Activated gamma-delta T cell treated with anti-CD3 and anti-CD28 coated beads, Interleukin-2, amount 50 U/mL, for 16 hours (primary cell): ENCODE data around the gene ALG8.
"Not testable (repeated sequence)": the region's sequence is repeated elsewhere in the genome, so short reads cannot be mapped to it uniquely, and the experiment has no call there.

ENCODE experiments used
- DNase-seq: peaks from one replicate; pipeline ENCODE4 v3.0.0-alpha.2; 2020; ENCODE audit warnings: low read depth

Gene ALG8

DNA sequence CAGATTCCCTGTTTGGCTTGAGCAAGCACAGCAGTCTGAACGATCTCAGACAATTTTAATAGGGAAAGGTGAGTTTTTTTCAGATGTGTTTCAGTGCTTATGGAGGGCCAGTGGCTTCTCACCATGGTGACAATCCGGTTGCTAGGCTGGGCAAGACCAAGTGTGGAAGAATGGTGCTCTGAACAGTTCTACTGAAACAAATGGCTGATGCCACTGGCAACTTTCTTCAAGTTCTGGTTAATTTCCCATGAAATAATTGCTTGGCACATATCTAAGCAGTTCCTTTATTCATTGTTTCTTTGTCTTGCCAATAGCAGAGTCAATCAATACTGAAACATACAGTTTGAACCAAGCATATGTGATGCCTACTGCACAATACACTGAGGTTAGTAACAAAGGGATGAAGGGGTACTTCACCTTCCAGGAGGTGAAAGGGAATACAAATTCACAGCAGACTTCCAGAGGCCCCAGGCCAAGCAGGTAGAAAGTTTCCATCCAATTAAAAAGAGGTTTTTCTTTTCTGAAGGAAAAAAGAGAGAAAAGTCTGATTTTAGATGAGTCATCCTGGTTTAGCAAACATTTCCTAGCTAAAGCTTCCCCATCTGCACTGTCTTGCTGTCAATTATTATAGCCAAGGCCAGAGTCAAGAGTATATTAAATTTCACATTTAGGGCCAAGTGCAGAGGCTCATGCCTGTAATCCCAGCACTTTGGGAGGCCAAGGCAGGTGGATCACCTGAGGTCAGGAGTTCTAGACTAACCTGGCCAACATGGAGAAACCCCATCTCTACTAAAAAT lies 38.6 kb downstream of the ALG8 start:
- no peak for DNase-seq

GRCh38 chr11:78100261-78100660 lies 39.2 kb downstream of the ALG8 start:
- no peak for DNase-seq

GRCh38 chr11:78099666-78100065 lies 39.8 kb downstream of the ALG8 start:
- no peak for DNase-seq

- no peak for DNase-seq
These were observed 41.6 kb downstream of the ALG8 start for GRCh38 chr11:78097666-78098385.

DNA sequence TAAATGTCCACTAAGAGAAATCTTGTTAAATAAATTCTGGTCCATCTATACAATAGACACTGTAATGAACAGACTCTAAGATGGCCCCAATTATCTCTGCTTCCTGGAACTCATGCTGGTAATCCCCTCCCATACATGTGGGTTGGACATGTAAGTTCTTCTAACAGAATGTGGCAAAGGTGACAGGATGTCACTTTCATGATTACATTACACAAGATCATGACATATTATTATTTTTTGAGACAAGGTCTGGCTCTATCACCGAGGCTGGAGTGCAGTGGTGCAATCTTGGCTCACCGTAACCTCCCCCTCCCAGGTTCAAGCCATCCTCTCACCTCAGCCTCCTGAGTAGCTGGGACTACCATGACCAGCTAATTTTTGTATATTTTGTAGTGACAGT lies 45.2 kb downstream of the ALG8 start:
- no peak for DNase-seq

- DNase-seq: not testable (repeated sequence)
These were observed 52.8 kb downstream of the ALG8 start for GRCh38 chr11:78086521-78087074.

DNA sequence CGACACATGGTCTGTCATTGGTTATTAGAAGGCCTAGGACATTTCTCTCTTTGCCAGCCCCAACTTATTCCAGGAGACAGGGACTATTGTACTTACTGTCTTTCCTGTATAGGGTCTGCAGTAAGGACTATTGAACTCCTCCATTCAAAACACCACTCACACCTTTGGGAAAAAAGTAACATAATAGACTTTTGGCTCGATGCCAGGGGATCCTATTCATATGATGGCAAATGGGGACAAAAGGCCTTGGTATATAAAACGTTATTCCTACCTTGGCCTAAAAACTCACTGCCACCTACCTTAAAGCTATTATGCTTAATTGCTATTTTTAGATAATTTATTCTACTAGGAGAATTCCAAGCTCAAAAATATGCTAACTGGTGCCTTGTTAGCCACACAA lies 53.5 kb downstream of the ALG8 start:
- DNase-seq: no peak

DNA sequence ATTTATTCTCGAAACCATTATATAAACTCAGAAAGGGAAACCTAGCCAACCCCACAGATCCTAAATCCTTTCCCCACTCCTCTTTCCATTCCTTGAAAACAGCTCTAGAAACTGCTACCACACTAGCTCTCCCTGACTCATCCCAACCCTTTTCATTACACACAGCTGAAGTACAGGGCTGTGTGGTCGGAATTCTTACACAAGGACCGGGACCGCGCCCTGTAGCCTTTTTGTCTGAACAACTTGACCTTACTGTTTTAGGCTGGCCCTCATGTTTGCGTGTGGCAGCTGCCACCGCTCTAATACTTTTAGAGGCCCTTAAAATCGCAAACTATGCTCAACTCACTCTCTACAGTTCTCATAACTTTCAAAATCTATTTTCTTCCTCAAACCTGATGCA lies 54.9 kb downstream of the ALG8 start:
- DNase-seq: not testable (repeated sequence)

DNA sequence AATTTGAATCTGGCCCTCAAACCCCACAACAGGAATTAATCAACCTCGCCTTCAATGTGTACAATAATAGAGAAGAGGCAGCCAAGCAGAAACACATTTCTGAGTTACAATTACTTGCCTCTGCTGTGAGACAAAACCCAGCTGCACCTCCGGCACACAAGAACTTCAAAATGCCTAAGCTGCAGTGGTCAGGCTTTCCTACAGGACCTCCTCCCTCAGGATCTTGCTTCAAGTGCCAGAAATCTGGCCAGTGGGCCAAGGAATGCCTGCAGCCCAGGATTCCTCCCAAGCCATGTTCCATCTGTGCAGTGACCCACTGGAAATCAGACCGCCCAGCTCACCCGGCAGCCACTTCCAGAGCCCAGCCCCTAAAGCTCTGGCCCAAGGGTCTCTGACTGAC lies 56.4 kb downstream of the ALG8 start:
- no peak for DNase-seq

DNA sequence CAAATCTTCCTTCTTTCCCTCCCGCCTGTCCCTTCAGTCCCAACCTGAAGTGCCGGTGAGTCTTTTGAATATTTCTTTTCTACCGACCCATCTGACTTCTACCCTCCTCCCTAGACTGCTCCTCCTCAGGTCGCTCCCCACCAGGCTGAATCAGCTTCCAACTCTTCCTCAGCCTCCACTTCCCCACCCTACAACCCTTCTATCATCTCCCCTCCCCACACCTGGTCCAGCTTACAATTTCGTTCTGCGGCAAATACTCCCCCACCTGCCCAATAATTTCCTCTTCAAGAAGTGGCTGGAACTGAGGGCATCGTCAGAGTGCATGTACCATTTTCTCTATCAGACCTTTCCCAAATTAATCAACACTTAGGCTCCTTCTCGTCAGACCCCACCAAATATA lies 57.3 kb downstream of the ALG8 start:
- no peak for DNase-seq

DNA sequence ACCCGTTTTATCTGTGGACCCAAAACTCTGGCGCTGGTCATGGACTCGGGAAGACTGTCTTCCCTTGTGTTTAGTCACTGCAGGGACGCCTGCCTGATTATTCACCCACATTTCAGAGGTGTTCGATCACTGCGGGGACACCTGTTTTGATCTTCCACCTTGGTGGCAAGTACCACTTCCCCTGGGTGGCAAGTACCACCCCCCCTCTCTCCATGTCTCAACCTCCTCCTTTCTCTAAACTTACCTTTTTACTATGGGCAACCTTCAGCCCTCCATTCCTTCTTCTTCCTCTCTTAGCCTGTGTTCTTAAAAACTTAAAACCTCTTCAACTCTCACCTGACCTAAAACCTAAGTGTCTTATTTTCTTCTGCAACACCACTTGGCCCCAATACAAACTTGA lies 57.8 kb downstream of the ALG8 start:
- no peak for DNase-seq

DNA sequence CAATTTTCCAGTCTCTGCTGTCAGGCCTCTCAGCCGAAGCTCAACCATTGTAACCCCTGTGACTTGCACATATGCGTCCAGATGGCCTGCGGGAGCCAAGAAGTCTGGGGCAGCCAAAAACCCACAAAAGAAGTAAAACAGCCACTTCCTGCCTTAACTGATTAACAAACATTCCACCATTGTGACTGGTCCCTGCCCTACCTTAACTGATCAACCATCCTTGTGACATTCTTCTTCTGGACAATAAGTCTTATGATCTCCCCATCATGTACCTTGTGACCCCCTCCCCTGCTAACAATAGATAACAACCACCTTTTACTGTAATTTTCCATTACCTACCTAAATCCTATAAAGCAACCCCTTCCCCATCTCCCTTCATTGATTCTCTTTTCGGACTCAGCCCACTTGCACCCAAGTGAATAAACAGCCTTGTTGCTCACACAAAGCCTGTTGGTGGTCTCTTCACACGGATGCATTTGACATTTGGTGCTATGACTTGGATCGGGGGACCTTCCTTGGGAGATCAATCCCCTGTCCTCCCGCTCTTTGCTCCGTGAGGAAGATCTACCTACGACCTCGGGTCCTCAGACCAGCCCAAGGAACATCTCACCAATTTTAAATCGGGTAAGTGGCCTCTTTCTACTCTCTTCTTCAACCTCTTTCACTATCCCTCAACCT lies 58.5 kb downstream of the ALG8 start:
- DNase-seq: no peak

- DNase-seq: no peak
These were observed 59.2 kb downstream of the ALG8 start for GRCh38 chr11:78080084-78080817.

- peak; percentile 42 for DNase-seq
These were observed 60.0 kb downstream of the ALG8 start, which contains the start of gene NDUFC2 for GRCh38 chr11:78079232-78080083. Gene NDUFC2 (minus strand): TSS chr11:78079862. CDS start chr11:78079744, 118 bp downstream.

DNA sequence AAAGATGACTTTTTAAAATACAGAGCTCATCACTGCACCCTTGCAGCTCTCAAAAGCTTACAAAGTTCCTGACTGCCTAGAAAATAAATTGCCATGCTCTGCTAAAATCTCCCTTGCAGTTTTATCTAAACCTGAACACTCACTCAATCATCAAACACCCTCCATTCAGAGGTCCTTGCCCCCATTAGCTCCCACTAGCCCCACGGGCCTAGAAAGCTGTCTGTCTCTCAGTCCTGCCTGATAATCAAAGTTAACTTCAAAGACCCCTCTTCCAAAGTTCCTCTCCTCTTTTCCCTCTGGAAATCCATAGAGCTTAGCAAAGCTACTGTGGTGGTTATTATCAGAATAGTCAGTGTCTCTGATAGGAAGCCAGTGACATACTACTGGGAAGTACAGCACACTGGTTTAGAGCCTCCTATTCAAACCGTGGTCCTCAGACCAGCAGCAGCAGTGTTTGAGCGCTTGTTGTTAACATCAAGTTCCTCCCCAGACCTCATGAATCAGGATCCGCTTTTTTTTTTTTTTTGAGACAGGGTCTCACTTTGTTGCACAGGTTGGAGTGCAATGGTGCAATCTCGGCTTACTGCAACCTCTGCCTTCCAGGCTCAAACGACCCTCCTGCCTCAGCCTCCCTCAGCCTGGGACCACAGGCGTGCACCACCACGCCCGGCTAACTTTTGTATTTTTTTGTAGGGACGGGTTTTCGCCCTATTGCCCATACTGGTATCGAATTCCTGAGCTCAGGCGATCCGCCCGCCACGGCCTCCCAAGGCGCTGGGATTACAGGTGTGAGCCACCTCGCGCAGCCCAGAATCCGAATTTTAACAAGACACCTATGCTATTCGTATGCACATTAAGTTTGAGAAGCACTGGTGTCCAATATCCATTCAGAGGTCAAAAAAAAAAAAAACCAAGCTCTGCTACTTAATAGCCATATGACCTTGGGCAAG lies 60.9 kb downstream of the ALG8 start:
- no peak for DNase-seq

GRCh38 chr11:78077592-78077991 lies 61.8 kb downstream of the ALG8 start:
- not testable (repeated sequence) for DNase-seq

DNA sequence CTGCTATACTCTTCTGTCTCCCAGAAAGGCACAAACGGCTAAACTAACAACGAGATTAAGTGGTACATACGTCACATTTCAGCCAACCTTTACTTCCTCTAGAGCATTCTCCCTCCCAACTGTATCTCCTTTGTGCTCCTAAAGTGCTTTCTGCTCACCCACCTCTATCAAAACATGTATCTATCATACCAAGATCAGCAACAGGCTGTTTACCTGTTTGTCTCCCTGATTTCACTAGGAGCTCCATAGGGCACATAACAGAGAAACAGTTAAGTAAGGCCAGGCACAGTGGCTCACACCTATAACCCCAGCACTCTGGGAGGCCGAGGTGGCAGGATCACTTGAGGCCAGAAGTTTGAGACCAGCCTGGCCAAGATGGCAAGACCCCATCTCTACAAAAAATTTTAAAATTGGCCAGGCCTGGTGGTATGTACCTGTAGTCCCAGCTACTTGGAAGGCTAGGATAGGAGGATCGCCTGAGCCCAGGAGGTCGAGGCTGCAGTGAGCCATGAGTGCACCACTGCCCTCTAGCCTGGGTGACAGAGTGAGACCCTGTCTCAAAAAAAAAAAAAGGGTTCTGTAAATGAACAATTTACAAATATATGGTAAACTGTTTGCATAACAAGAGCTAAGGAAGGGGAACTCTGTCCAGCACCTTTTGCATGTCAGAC lies 62.6 kb downstream of the ALG8 start:
- DNase-seq: no peak

- DNase-seq: no peak
These were observed 64.7 kb downstream of the ALG8 start for GRCh38 chr11:78074756-78075155.

DNA sequence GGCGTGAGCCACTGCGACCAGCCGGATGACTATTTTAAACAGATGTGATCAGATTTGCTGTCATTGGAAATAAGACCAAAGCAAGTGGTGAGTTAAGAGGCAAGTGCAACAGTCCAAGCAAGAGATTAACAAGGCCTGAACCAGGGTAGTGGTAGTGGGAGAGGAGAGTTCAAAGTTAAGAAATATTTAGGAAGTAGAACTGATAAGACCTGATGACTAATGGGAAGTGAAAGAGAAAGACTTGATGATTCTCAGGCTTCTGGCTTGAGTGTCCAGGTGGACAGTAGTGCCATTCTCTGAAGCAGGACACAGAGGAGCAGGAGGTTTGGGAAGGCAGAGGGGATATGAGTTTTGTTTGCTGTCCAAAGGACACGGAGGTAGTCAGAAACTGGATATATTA lies 67.0 kb downstream of the ALG8 start:
- DNase-seq: no peak
